SH-SY5Y (cell line): ENCODE data around the gene KRTAP12-4.

Experiments used
- GATA2 ChIP-seq: IDR thresholded peaks from 2 replicates; pipeline ENCODE4 v1.6.1; 2011; ENCODE audit warnings: mild to moderate bottlenecking, low read depth, low read length
- GATA3 ChIP-seq: IDR thresholded peaks from 2 replicates; pipeline ENCODE4 v1.6.1; 2011; ENCODE audit warnings: low read depth, mild to moderate bottlenecking, low read length, moderate library complexity

GRCh38 chr21:44671911-44672310 is 17.5 kb upstream of the KRTAP12-4 start:
- TF ChIP-seq GATA3 (no peak), GATA2 (no peak)
